GM18499 (cell line): ENCODE results near the gene TNFRSF8.

ENCODE experiments used
- ATAC-seq: cut with Tn5 transposase; IDR thresholded peaks from one replicate; pipeline ENCODE4 v1.9.1; 2021; ENCODE audit warnings: moderate number of reproducible peaks; ENCODE audit not compliant: insufficient read depth, unreplicated experiment

TNFRSF8 gene

GRCh38 chr1:12059722-12060464, 3.2 kb upstream of the TNFRSF8 start:
- ATAC-seq = no peak

- ATAC-seq = no peak
Measured at GRCh38 chr1:12060500-12060899, 2.6 kb upstream of the TNFRSF8 start.

GRCh38 chr1:12064073-12064969, 1.2 kb downstream of the TNFRSF8 start:
- no peak for ATAC-seq

- no peak for ATAC-seq
Measured at GRCh38 chr1:12065872-12066271, 2.8 kb downstream of the TNFRSF8 start.

DNA sequence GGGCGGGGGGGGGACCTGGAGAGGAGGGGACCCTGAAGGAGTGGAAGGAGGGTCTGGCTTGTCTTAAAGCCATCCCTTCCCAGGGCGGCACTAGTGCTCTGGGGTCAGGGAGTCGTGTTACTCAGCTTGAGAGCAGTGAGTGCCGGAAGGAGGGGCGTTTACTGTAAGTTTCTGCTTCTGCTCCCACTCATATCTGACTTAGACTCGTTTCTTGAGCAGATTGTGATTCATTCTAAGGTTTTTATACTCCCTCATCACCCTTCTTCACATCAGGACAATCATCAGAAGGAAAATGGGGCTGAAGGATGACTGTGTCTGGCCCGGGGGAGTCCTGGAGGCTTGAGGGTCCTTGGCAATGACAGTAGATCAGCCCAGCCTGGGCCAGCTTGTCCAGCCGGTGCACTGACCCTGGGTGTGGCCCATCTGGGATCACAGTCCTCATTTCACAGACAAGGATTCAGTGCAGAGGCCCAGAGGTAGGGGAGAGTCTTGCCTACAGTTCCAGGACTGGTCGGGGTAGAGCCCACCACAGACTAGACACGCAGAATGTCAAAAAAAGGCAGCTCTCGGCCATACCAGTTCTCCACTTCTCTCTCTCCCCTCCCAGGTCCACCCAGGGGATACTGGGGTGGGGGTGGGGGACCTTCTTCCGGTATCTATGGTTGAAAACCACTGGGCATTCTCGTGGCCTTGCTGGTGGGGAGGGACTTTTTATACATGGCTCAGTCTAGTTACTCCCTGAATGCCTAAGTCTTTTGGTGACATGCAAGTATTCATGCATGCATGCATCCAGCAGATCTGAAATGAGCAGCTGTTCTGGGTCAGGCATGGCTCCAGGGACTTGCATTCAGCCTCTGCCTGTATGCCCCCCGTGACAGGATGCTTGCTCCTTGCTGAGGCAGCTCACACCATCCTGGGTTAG, 5.1 kb downstream of the TNFRSF8 start:
- ATAC-seq = no peak

DNA sequence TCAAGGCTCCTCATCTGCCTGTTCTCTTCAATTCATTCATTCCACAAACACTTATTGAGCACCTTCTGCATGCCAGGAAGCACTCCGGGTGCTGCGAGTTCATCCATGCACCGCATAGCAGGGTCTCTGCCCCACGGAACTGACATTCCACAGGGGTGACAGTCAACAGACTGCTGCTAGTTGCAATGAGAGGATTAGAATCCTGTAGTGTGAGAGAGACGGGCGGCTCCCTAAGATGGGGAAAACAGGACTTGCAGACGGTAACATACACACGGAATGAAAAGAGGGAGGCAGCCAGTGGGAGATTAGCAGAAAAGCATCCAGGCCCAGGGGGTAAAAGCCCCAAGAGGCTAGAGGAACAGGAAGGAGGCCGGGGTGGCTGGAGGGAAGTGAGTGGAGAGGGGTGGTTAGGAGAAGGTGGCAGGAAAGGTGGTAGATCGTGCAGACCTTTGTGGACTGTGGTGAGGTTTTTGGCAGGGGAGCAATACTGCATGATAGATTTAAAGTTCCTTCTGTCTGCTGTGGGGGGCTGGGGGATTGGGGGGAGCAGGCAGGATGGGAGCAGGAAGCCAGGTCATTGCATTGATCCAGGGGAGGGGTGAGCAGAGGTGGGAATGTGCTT, 6.6 kb downstream of the TNFRSF8 start:
- no peak for ATAC-seq

GRCh38 chr1:12071892-12072291, 8.8 kb downstream of the TNFRSF8 start:
- no peak for ATAC-seq

DNA sequence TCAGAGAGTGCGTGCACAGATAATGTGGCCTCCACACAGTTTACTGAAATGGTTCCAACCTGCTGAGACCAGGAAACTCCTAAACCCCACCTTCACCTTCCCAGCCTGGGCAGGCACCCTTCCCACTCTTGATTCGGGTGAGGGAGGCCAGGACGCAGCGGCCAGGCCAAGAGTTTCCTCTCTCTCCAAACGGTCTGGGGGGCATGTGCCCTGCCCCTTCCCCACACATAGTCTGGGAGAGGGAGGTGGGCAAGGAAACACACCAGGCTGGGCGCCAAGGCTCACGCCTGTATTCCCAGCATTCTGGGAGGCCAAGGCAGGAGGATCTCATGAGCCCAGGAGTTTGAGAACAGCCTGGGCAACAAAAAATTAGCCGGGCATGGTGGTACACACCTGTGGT, 9.6 kb downstream of the TNFRSF8 start:
- ATAC-seq = no peak

DNA sequence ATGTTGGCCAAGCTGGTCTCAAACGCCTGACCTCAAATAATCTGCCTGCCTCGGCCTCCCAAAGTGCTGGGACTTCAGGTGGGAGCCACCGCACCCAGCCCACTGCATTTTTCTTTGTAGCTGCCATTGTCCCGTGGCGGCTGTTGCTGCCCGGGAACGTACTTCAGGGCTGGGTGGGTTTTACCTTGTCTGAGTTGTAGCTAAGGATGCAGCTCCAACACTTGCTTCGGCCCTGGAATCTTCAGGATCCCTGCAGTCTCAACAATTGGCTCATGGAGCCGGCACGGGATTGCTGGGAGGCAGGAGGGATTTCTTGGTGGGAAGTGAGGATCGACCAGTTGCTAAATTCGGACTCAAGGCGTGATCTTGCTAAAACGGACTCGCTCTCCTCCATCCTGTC, 10.7 kb downstream of the TNFRSF8 start:
- ATAC-seq = no peak

DNA sequence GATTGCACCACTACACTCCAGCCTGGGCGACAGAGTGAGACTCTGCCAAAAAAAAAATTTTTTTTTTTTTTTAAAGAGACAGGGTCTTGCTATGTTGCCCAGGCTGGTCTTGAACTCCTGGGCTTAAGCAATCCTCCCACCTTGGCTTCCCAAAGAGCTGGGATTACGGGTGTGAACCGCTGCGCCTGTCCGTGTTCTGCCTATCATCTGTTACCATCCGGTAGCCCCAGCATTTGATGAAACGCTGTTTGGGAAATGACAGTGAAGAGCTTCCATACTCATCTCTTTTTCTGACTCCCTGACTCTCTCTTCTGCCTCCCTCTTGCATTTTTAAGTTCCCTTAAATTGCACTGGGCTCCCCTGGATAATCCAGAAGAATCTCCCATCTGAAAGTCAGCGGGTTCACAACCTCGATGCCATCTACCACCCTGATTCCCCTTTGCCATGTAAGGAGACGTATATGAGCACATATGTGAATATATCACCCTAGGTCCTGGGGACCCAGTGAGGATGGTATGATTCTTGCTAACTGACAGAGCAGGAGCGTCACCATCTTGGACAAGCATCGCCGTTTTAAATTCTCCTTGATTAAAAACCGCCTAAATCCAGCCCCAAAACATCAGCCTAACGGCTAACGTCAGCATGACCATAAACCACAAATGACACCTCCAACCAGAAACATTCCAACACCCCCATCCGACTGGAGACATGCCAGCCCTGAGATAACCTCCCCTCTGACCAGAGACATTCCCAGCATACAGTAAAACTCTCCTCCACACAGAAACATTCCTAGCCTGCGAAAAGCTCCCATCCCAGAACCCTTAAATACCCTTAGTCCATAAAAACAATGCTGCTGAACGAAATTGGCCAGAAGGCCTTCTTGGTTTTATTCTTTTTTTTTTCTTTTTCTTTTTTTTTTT, 12.4 kb downstream of the TNFRSF8 start:
- no peak for ATAC-seq

DNA sequence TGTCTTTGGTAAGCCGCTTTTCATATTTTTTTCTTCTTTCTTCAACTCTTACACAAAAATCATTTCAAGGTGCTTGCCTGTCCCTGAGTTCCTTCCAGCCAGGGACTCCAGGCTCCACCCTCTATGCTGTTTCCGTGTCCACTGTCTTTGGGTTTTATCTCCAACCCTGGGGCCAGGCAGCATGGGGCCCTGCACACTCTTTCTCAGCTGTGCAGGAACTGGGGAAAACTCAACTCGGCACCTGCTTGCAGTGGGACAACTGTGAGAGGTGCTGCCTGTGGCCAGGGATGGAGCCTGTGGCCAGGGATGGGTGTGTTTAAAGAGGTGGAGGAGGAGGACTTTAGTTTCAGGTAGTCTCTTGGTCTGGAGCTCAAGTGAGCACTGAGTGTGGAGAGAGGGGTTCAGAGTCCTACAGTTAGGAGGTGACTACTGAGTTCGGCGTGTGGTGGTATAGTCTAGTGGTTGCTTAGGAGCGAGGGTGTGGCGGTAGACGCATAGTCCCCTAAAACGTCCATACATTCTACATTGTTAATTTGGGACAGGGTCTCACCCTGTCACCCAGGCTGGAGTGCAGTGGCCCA, 13.4 kb downstream of the TNFRSF8 start:
- ATAC-seq = no peak

DNA sequence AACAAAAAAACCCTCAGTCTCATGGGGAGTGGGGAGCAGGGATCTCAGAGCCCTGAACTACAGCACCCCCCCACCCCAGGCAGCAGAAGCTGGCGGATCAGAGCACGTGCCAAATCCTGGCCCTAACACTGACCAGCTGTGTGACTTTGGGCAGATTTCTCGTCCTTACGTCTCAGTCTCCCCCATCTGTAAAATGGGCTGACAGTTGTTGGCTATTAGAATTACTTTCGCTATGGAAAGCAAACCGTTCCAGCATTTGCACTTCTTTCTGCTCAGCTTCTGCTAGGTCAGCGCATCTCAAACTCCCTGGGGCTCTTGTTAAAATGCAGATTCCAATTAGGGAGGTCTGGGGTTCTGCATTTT, 15.5 kb downstream of the TNFRSF8 start:
- no peak for ATAC-seq

GRCh38 chr1:12078938-12079861, 16.1 kb downstream of the TNFRSF8 start:
- ATAC-seq = no peak

DNA sequence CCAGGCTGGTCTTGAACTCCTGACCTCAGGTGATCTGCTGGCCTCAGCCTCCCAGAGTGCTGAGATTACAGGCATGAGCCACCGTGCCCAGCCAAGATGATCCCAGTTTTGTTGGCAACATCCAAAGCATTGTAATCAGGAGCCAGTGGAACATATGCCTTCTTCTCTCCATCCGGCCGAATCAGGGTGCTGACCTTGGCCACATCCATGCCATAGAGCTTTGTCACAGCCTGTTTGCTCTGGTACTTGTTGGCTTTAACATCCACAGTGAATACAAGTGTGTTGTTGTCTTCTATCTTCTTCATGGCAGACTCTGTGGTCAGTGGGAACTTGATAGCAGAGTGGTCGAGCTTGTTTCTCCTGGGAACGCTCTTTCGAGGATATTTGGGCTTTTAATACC, 17.1 kb downstream of the TNFRSF8 start:
- ATAC-seq = no peak

DNA sequence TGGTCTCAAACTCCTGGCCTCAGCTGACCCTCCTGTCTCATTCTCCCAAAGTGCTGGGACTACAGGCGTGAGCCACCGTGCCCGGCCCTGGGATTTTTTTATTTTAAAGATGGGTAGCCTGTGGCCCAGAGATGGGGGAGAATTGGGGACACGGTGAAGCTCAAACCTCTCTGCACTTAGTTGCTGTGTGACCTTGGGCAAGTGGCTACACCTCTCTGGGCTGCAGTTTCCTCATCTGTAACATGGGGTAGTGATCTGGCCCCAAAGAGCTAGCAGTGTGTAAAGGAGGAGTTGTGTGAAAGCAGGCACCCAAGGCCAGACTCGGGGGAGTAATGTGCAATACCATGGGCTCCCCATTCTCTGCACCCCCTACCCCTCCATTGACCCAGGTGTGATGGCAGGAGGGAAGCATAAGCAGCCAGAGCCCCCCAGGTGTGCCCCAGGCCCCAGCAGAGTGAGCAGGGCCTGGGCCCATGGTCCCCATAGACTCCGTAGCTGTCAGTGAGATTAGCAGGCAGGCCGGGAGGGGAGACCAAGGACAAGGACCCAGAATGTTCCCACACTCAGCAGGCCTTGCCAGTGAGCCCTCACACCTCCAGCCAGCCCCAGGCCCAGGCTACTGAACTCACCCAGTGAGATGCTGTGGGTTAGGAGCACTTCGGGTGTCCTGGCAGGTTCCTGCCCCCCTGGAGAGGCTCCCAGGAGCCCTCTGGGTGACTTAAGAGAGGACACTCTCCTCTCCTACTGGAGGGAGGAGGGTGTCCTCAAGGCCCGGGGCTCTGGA, 17.9 kb downstream of the TNFRSF8 start:
- ATAC-seq = no peak

DNA sequence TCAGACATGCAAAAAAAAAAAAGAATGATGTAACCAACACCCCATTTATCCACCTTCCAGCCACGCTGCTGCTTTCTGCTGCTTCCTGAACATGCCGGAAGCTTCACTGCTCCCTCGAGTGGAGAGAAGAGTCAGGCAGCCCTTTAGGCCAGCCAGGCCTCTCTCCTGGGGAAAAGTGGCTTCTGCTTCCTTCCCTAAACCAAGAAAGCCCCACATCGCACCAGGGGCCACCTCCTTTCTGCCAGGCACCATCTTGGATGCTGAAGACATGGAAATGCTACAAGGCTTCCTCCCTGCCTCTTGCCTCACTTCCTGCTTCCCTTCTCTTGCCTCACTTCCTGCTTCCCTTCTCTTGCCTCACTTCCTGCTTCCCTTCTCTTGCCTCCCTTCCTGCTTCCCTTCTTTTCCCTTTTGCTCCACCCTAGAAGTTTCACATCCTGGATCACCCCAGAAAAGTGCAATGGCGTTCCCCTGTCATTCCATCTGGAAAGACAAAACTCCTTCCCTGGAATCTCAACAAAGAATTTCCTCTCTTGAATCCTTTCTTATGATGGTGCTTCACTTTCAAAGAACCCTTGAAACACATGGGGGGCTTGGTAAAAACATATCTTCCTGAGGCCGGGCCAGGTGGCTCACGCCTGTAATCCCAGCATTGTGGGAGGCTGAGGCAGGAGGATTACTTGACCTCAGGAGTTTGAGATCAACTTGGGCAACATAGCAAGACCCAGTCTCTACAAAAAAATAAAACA, 18.7 kb downstream of the TNFRSF8 start:
- no peak for ATAC-seq
